K562 (cell line): ENCODE data around the gene SCUBE1. TPM values are rescaled to one million over a fixed set of nuclear protein-coding genes. Genes with fewer than 3 reads are reported as not detected.

Experiments
- ATAC-seq: fragments of 200-7000 bp; cut with Tn5 transposase; 3 replicates; pipeline ENCODE4 v1.9.1; 2020; ENCODE audit warnings: moderate library complexity
- BruUV-seq: library from RNA; stranded (reverse); fragments of 400-500 nt; replicated peaks from 2 replicates; lab custom pipeline; 2021; lab: Mats Ljungman, UMichigan
- CTCF ChIA-PET: fragments of 300-600 bp; formaldehyde crosslinking; extraction: SDS; loops from one replicate; lab custom pipeline; 2021; ENCODE audit warnings: low intra/inter-chr PET ratio; lab: Yijun Ruan, JAX
- POLR2A ChIA-PET: fragments of 300-600, 350-650 bp; sonication (Branson Sonifier 250); formaldehyde crosslinking; extraction: SDS; loops from one replicate; lab custom pipeline; 2021; ENCODE audit warnings: antibody characterized with exemption, inconsistent platforms; lab: Yijun Ruan, JAX
- DNase-seq, 4 experiments: peaks; one replicate each; pipeline versions ENCODE4 v3.0.0 to v3.0.0-alpha.2; 2011 to 2018; ENCODE audit warnings: low spot score in 3 of 4, mixed read lengths in 3 of 4; ENCODE audit errors: extremely low read depth in 1 of 4
- FAIRE-seq: peaks from 2 replicates; lab custom pipeline; 2011; peaks lifted over from hg19 to GRCh38; lab: Jason Lieb, UNC
- H2AFZ ChIP-seq: 2 replicates; pipeline ENCODE4 v1.6.0; 2011; ENCODE audit warnings: low read depth, low read length, control low read depth, inconsistent platforms
- H3K27ac ChIP-seq: fragments of 200-600 bp; 3 replicates; pipeline ENCODE4 v1.8.0; 2011; ENCODE audit warnings: low read depth, mild to moderate bottlenecking, control low read depth, inconsistent platforms, low read length, moderate library complexity, mixed read lengths; ENCODE audit errors: extremely low read depth
- H3K27me3 ChIP-seq, 2 experiments: fragments of 300-600 bp in 1 of 2; 2 replicates in 1 of 2; 3 replicates in 1 of 2; pipeline versions ENCODE4 v1.6.0 to v1.8.0; 2011; ENCODE audit warnings: inconsistent platforms in 2 of 2, low read length in 2 of 2, mild to moderate bottlenecking in 1 of 2, mixed read lengths in 1 of 2, moderate library complexity in 1 of 2; ENCODE audit not compliant: control insufficient read depth in 2 of 2, insufficient read depth in 2 of 2
- H3K36me3 ChIP-seq: fragments of 300-600 bp; 3 replicates; pipeline ENCODE4 v1.8.0; 2011; ENCODE audit warnings: mild to moderate bottlenecking, low read length, inconsistent platforms; ENCODE audit not compliant: control insufficient read depth, insufficient read depth
- H3K4me1 ChIP-seq, 2 experiments: fragments of 200-600 bp in 1 of 2; replicated peaks in 1 of 2; 2 replicates in 1 of 2; 3 replicates in 1 of 2; pipeline versions ENCODE4 v1.5.1 to v1.8.0; 2011; ENCODE audit warnings: inconsistent platforms in 2 of 2, low read length in 2 of 2, mild to moderate bottlenecking in 1 of 2, mixed read lengths in 1 of 2, moderate library complexity in 1 of 2; ENCODE audit not compliant: control insufficient read depth in 2 of 2, insufficient read depth in 2 of 2
- H3K4me2 ChIP-seq: 2 replicates; pipeline ENCODE4 v1.6.1; 2011; ENCODE audit warnings: low read length, control low read depth, inconsistent platforms, mixed read lengths; ENCODE audit not compliant: insufficient read depth
- H3K4me3 ChIP-seq: fragments of 200-600 bp; sonication (generic), shearing (Covaris generic); 2 replicates; pipeline ENCODE4 v1.5.1; 2016; ENCODE audit warnings: control low read depth, inconsistent platforms
- H3K79me2 ChIP-seq: fragments of 200-600 bp; 3 replicates; pipeline ENCODE4 v1.8.0; 2011; ENCODE audit warnings: low read length, inconsistent platforms; ENCODE audit not compliant: control insufficient read depth, insufficient read depth
- H3K9ac ChIP-seq, 2 experiments: 2 replicates each; pipeline versions ENCODE4 v1.6.0 to v1.6.1; 2011; ENCODE audit warnings: low read depth in 2 of 2, low read length in 2 of 2, control low read depth in 1 of 2, inconsistent platforms in 1 of 2, mild to moderate bottlenecking in 1 of 2, mixed read lengths in 1 of 2; ENCODE audit not compliant: insufficient read depth in 1 of 2
- H3K9me1 ChIP-seq: one replicate; pipeline ENCODE4 v1.6.0; 2011; ENCODE audit warnings: inconsistent platforms, mild to moderate bottlenecking, low read length, moderate library complexity; ENCODE audit not compliant: control insufficient read depth, insufficient read depth
- H3K9me3 ChIP-seq: replicated peaks from 2 replicates; pipeline ENCODE4 v1.5.1; 2011; ENCODE audit warnings: low read depth, low read length, inconsistent platforms; ENCODE audit not compliant: control insufficient read depth, insufficient read depth
- H4K20me1 ChIP-seq: replicated peaks from 2 replicates; pipeline ENCODE4 v1.6.1; 2011; ENCODE audit warnings: low read length, inconsistent platforms, mixed read lengths; ENCODE audit not compliant: control insufficient read depth, insufficient read depth
- CBX1 ChIP-seq: sonication (generic); IDR thresholded peaks from 2 replicates; pipeline ENCODE4 v1.6.1; 2016; ENCODE audit warnings: antibody characterized with exemption, low read depth, mild to moderate bottlenecking
- CREBBP ChIP-seq: IDR thresholded peaks from one replicate; pipeline ENCODE4 v1.6.1; 2012; ENCODE audit warnings: low read depth, mild to moderate bottlenecking, control low read depth, inconsistent platforms, low read length
- EP400 ChIP-seq: fragments of 450-650 bp; IDR thresholded peaks from 2 replicates; pipeline ENCODE4 v1.6.1; 2017; ENCODE audit warnings: antibody characterized with exemption, mild to moderate bottlenecking, moderate library complexity
- GTF2E2 ChIP-seq: fragments of 200-800 bp; sonication (Bioruptor generic); IDR thresholded peaks from 2 replicates; pipeline ENCODE4 v1.6.1; 2016; ENCODE audit warnings: missing genetic modification characterization, missing compliant biosample characterization
- KLF13 ChIP-seq: fragments of 450-650 bp; IDR thresholded peaks from 2 replicates; pipeline ENCODE4 v1.6.1; 2016; ENCODE audit warnings: missing genetic modification characterization, low read depth, mild to moderate bottlenecking, missing compliant biosample characterization, moderate library complexity, borderline replicate concordance
- KLF6 ChIP-seq: fragments of 250-450 bp; sonication (Bioruptor Pico); IDR thresholded peaks from 2 replicates; pipeline ENCODE4 v1.4.0; 2020; ENCODE audit warnings: mild to moderate bottlenecking, moderate library complexity, borderline replicate concordance
- POLR2AphosphoS5 ChIP-seq: IDR thresholded peaks from 2 replicates; pipeline ENCODE4 v1.6.1; 2011; ENCODE audit warnings: mild to moderate bottlenecking, low read depth, low read length, moderate library complexity; ENCODE audit not compliant: control insufficient read depth, insufficient read depth
- RAD21 ChIP-seq, 2 experiments: fragments of 250-450 bp in 1 of 2; fragments of 450-650 bp in 1 of 2; sonication (Bioruptor Pico) in 1 of 2; formaldehyde crosslinking in 1 of 2; IDR thresholded peaks in 1 of 2; conservative IDR thresholded peaks in 1 of 2; 2 replicates each; pipeline versions ENCODE4 v1.4.0 to v1.8.0; 2020 to 2022; ENCODE audit warnings: mild to moderate bottlenecking in 2 of 2, moderate library complexity in 1 of 2
- TBP ChIP-seq: optimal IDR thresholded peaks from 2 replicates; pipeline ENCODE3; 2011; ENCODE audit warnings: low read depth, low read length, improper control_type of control experiment
- TGIF2 ChIP-seq: sonication (generic); formaldehyde crosslinking; IDR thresholded peaks from 2 replicates; pipeline ENCODE4 v1.8.1; 2022; ENCODE audit warnings: mild to moderate bottlenecking, missing genetic modification reagents, moderate library complexity
- ZNF134 ChIP-seq: fragments of 250-450 bp; sonication (Bioruptor Pico); conservative IDR thresholded peaks from 2 replicates; pipeline ENCODE4 v1.4.0; 2020
- ZNF174 ChIP-seq: fragments of 250-450 bp; sonication (Bioruptor Pico); IDR thresholded peaks from 2 replicates; pipeline ENCODE4 v1.4.0; 2020; ENCODE audit warnings: mild to moderate bottlenecking
- ZNF23 ChIP-seq: fragments of 250-450 bp; sonication (Bioruptor Pico); IDR thresholded peaks from 2 replicates; pipeline ENCODE4 v1.4.0; 2020; ENCODE audit warnings: mild to moderate bottlenecking
- WGBS: fragments of 100-300 bp; shearing (Covaris generic); methylation state at CpG from one replicate; pipeline ENCODE4 v1.1.6; 2016; ENCODE audit warnings: low coverage, mixed read lengths; ENCODE audit not compliant: insufficient coverage; ENCODE audit errors: missing lambda C conversion rate; 5-methylcytosine and 5-hydroxymethylcytosine counted together
- in situ Hi-C: fragments of 300-500 bp; cut with MboI; formaldehyde crosslinking; loops from 4 replicates; pipeline ENCODE4 v1.15.0; 2018; ENCODE audit warnings: inconsistent platforms, mixed read lengths
- intact Hi-C: fragments of 100-400 bp; cut with micrococcal nuclease; formaldehyde crosslinking; loops from 2 replicates; pipeline ENCODE4 v1.14.2; 2022
- polyA plus RNA-seq, 8 experiments: library from polyadenylated mRNA; depleted of rRNA in 4 of 8; stranded (reverse) in 5 of 8; unstranded in 3 of 8; fragments of >200 nt; fragmentation: Nextera tagmentation in 2 of 8; fragmentation: Illumina TruSeq in 1 of 8; extraction: Ambion mirVana in 2 of 8; extraction: Trizol in 1 of 8; gene quantifications; 2 replicates each; pipeline versions ENCODE4 v1.2.1 to v1.2.3, GENCODE V29; 2011 to 2014; ENCODE audit warnings: inconsistent platforms in 1 of 8, missing spikeins in 1 of 8
- total RNA-seq, 7 experiments: library from RNA; depleted of rRNA in 6 of 7; stranded (reverse); fragments of >200 nt in 6 of 7; fragmentation: Illumina TruSeq in 2 of 7; extraction: Trizol in 2 of 7; gene quantifications; 2 replicates each; pipeline versions ENCODE4 v1.2.1 to v1.2.3, GENCODE V29; 2011 to 2021; ENCODE audit warnings: low replicate concordance in 1 of 7
- TF ChIP-seq, protein P1 (sequence below): fragments of 250-450 bp; sonication (Bioruptor Pico); IDR thresholded peaks from 2 replicates; pipeline ENCODE4 v1.9.0; 2021; ENCODE audit warnings: mild to moderate bottlenecking
- TF ChIP-seq, protein P2 (sequence below): fragments of 450-650 bp; IDR thresholded peaks from 2 replicates; pipeline ENCODE4 v1.6.1; 2016; ENCODE audit warnings: antibody characterized with exemption

Gene SCUBE1
- total and polyA plus RNA-seq, 9 of the 15 experiments (the other 6 are each of a cell fraction or from before 2014, with no cell fraction given) = 0.03 to 0.47 (median 0.29) TPM; not detected in 6

DNA sequence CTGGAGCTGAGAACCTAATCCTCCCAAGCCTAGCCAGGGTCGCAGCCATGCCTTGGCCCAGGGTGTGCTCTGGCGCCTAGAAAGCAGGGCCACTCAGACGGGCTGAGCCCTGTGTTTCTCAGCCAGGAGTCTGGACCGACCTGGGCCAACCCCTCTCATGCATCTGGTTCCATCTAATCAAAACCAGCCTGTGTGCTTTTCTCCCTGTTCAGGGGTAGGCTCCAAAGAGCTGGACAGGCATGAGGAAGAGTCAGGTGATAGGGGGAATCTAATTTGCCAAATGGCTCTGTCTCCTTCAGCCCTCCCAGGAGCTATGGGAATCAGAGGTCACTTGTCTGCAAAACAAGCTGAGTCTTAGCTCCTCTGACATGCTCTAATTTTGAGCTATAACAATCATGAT, 55.7 kb downstream of the SCUBE1 start:
- no peak overlapping the region for H3K27ac ChIP-seq
- no peak overlapping the region for H3K9ac ChIP-seq
- H3K4me1 ChIP-seq = peaks cover 0 to 9% of the 10 kb centered on the region in 2 experiments; a peak in 2 of 5 replicates
- no peak overlapping the region for H3K4me3 ChIP-seq
- peaks cover 11 to 31% of the 10 kb centered on the region in 2 experiments; a peak in 4 of 5 replicates for H3K27me3 ChIP-seq
- H3K4me2 ChIP-seq = no peak overlapping the region
- no peaks in the 10 kb centered on the region for H3K79me2 ChIP-seq
- H3K9me3 ChIP-seq = no peaks in the 10 kb centered on the region
- in situ Hi-C loops = no loop called here
- H3K36me3 ChIP-seq = no peaks in the 10 kb centered on the region
- DNase-seq (no peak), FAIRE-seq (no peak), ATAC-seq (no peak)
- POLR2A ChIA-PET = no interaction called here
- H2AFZ ChIP-seq = no peak overlapping the region
- WGBS = 0% methylated on average over 2 of the region's 4 CpGs
- no peaks in the 10 kb centered on the region for H3K9me1 ChIP-seq
- CTCF ChIA-PET = no interaction called here
- H4K20me1 ChIP-seq = no peaks in the 10 kb centered on the region
- intact Hi-C loops = no loop called here
- TF ChIP-seq TBP = no peak
- no peak for TF ChIP-seq ZNF174 (CRISPR knock-in tag)
- TF ChIP-seq, protein P1, sequence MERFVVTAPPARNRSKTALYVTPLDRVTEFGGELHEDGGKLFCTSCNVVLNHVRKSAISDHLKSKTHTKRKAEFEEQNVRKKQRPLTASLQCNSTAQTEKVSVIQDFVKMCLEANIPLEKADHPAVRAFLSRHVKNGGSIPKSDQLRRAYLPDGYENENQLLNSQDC (CRISPR knock-in tag) = no peak
- TF ChIP-seq KLF13 (tag) = no peak
- TF ChIP-seq EP400 = no peak
- TF ChIP-seq RAD21 (CRISPR knock-in tag; conservative IDR thresholded peaks at IDR 0.05 in 1 of 2, IDR thresholded peaks at IDR 0.05 in 1 of 2) = no peak
- TF ChIP-seq CBX1 = no peak
- TF ChIP-seq ZNF134 (CRISPR knock-in tag) = no peak
- TF ChIP-seq, protein P2, sequence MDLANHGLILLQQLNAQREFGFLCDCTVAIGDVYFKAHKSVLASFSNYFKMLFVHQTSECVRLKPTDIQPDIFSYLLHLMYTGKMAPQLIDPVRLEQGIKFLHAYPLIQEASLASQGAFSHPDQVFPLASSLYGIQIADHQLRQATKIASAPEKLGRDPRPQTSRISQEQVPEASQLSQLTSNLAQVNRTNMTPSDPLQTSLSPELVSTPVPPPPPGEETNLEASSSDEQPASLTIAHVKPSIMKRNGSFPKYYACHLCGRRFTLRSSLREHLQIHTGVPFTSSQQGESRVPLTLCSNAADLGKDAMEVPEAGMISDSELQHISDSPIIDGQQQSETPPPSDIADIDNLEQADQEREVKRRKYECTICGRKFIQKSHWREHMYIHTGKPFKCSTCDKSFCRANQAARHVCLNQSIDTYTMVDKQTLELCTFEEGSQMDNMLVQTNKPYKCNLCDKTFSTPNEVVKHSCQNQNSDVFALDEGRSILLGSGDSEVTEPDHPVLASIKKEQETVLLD = no peak
- no peak for TF ChIP-seq POLR2AphosphoS5
- no peak for TF ChIP-seq ZNF23
- TF ChIP-seq TGIF2 (CRISPR knock-in tag) = no peak
- no peak for TF ChIP-seq GTF2E2
- TF ChIP-seq CREBBP = no peak
- no peak for TF ChIP-seq KLF6 (CRISPR knock-in tag)
- no TSS peak for BruUV-seq
